ENCODE measurements around the gene PPP1CB.

The PPP1CB gene

DNA sequence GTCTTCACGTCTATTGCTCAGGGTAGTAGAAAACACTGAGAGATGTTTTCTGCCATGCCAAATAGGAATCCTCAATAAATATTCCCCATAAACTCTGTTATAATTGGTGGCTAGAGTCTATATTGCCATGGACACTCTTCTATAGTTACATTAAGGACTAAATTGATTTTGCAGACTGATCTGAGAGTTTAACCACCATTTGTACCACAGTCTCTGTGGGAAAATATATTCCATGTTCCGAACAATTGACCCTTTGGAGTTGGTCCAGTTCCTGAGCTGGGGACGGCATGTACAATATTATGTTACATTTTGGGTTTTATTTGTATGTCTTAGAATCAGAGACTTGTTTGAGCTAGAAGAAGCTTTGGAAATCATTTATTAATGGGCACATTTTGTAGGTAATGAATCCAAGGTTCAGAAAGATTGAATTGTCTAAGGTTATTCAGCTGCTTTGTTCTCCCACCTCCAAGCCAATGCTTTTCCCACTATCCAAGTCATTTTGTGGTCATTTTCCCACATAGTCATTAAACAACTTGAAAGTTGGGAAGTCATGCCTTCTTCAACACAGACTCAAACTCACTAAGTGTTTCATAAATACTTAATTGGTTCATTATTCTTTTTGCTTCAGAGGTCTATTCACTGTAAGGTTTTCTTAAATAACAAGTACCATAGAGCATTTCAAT, 5.1 kb upstream of the PPP1CB start:
- no peak overlapping the region for H3K9ac ChIP-seq (ENCODE audit: low read depth, low read length)
- H3K9me3 ChIP-seq (replicated peaks; ENCODE audit: low read length), result no peaks in the 10 kb centered on the region
- H3K4me2 ChIP-seq (ENCODE audit: low read length), result peak overlapping the region; percentile 1
- no peak overlapping the region for H3K4me3 ChIP-seq (ENCODE audit: low read length)
- peaks cover 14% of the 10 kb centered on the region for H3K4me1 ChIP-seq (ENCODE audit: control insufficient read depth, insufficient read depth, low read length)
- H3K27me3 ChIP-seq (ENCODE audit: control insufficient read depth, insufficient read depth, low read length), result no peaks in the 10 kb centered on the region
- H3K36me3 ChIP-seq (ENCODE audit: insufficient read depth, low read length), result no peaks in the 10 kb centered on the region

DNA sequence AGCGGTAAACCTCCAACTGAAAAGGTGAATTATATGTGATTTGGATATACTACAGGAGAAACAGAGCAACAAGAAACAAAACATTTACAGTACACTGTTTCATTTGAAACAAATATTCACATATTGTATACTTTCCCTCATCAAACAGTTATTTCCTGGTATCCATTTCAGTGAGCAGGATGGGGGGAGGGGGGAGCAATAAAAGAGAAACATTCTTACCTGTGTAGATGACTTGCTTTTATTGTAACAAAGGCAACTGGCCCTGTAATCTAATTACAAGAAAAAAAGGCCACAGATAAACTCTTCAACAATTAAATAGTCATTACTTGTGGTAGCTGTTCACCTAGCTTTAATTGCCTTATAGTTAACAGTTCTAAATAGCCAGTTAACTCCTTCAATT, 3.9 kb upstream of the PPP1CB start:
- Histone ChIP-seq H3K36me3 (ENCODE audit: insufficient read depth, low read length) (no peaks in the 10 kb centered on the region), H3K27me3 (ENCODE audit: control insufficient read depth, insufficient read depth, low read length) (no peaks in the 10 kb centered on the region), H3K4me3 (ENCODE audit: low read length) (no peak overlapping the region), H3K4me1 (ENCODE audit: control insufficient read depth, insufficient read depth, low read length) (peaks cover 14% of the 10 kb centered on the region), H3K4me2 (ENCODE audit: low read length) (no peak overlapping the region), H3K9ac (ENCODE audit: low read depth, low read length) (no peak overlapping the region), H3K9me3 (replicated peaks; ENCODE audit: low read length) (no peaks in the 10 kb centered on the region)

DNA sequence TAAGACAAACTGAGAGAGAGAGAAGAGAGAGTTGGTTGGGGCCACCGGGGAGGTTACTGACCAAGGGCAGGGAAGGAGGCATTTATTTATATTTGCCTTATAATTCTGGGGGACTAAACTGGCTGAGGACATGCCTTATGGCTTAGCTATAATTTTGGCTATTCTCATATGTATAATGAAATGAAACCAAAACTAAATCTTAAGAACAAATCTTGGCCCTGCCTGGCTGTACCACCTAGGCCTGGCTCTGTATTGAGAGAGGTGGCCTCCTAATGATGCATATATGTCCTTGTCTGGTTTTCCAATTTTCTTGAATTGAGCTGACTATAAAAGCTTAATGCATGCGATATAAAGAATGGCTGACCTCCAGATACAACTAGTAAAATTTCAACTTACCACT, 3.5 kb upstream of the PPP1CB start:
- H3K27me3 ChIP-seq (ENCODE audit: control insufficient read depth, insufficient read depth, low read length), result no peaks in the 10 kb centered on the region
- H3K9me3 ChIP-seq (replicated peaks; ENCODE audit: low read length), result no peaks in the 10 kb centered on the region
- no peak overlapping the region for H3K4me3 ChIP-seq (ENCODE audit: low read length)
- H3K9ac ChIP-seq (ENCODE audit: low read depth, low read length), result no peak overlapping the region
- no peak overlapping the region for H3K4me2 ChIP-seq (ENCODE audit: low read length)
- H3K4me1 ChIP-seq (ENCODE audit: control insufficient read depth, insufficient read depth, low read length), result peaks cover 14% of the 10 kb centered on the region
- no peaks in the 10 kb centered on the region for H3K36me3 ChIP-seq (ENCODE audit: insufficient read depth, low read length)

DNA sequence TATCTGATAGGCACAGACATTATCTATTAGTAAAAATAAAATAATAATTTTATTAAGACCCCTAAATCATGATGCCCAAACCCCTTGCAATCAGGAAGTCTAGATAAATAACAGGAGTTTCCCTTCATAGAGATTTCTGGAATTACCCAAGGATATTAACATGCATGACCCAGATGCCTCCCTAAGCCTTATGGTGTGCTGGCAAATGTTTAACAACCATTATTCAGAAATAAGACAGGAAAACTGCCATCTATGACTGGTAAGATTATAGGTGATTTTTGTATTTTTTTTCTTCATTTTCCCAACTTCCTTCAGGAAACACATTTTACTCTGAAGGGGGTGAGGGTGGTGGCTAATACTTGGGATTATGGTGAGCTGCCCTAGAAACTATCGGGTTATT, 2.7 kb upstream of the PPP1CB start:
- Histone ChIP-seq H3K36me3 (ENCODE audit: insufficient read depth, low read length) (no peaks in the 10 kb centered on the region), H3K9ac (ENCODE audit: low read depth, low read length) (no peak overlapping the region), H3K4me3 (ENCODE audit: low read length) (no peak overlapping the region), H3K27me3 (ENCODE audit: control insufficient read depth, insufficient read depth, low read length) (no peaks in the 10 kb centered on the region), H3K4me1 (ENCODE audit: control insufficient read depth, insufficient read depth, low read length) (peaks cover 14% of the 10 kb centered on the region), H3K4me2 (ENCODE audit: low read length) (no peak overlapping the region), H3K9me3 (replicated peaks; ENCODE audit: low read length) (no peaks in the 10 kb centered on the region)

DNA sequence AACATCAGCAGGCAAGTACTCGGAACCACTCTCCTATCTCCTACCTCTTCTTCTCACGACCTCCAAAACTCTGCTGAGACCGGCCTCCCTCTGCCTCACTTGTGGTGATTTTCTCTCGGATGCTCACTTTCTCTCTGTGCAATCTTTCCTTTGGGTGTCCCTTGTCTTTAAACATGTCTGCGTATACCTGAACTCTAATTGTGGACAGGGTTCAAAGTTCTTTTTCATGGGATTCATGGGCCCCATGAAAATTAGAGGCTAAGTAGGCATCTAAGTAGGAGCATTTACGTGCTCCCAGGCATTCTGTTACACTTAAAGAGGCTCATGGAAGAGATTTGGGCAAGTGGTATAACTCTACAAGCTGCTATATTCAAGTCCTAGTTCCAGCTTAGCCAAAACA, 2.1 kb upstream of the PPP1CB start:
- Histone ChIP-seq H3K9me3 (replicated peaks; ENCODE audit: low read length) (no peaks in the 10 kb centered on the region), H3K27me3 (ENCODE audit: control insufficient read depth, insufficient read depth, low read length) (no peaks in the 10 kb centered on the region), H3K9ac (ENCODE audit: low read depth, low read length) (no peak overlapping the region), H3K4me3 (ENCODE audit: low read length) (no peak overlapping the region), H3K4me1 (ENCODE audit: control insufficient read depth, insufficient read depth, low read length) (peaks cover 18% of the 10 kb centered on the region), H3K4me2 (ENCODE audit: low read length) (no peak overlapping the region), H3K36me3 (ENCODE audit: insufficient read depth, low read length) (no peaks in the 10 kb centered on the region)

DNA sequence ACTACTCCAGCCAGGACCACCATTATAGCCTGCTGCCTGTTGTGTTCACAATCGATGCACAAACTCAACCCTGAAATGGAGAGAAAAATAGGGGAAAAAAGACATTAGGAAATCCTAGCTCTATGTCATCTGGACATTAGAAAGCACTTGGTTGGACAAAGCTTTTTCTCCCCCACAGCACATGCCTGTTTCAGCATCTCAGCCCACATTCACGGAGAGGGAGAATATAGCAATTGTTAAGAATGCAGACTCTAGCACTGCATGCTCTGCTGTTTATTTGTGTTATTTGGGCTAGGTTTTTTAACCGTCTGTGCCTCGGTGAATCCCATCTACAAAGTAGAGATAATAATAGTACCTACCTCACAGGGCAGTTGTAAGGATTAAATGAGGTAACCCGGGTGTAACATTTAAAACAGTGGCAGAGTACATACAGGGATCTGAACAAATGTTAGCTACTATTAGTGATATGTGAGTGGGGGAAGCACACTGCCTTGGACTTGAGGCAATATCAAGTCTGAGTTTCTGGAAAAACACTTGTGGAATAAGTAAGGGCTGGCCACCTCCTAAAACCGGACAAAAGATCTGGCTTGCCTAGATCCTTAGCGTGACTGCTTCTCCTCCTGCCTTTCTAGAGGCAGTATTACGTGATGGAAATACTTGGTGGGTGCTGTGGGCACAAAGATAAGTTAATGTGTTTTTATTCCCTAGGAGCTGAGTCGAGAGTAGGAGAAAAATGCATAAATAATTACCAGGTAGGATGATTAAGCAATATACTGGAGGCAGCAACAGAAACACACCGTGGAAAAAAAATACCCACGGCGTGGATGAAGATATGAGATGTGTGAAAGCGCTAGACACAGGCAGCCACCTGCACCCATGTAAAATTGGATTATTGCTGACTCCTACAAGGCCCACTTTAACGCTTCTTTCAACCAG, 1.0 kb upstream of the PPP1CB start:
- H3K36me3 ChIP-seq (ENCODE audit: insufficient read depth, low read length), result no peaks in the 10 kb centered on the region
- peaks cover 28% of the 10 kb centered on the region for H3K4me1 ChIP-seq (ENCODE audit: control insufficient read depth, insufficient read depth, low read length)
- H3K4me2 ChIP-seq (ENCODE audit: low read length), result peak overlapping the region; percentile 91
- peak overlapping the region; percentile 96 for H3K4me3 ChIP-seq (ENCODE audit: low read length)
- H3K9me3 ChIP-seq (replicated peaks; ENCODE audit: low read length), result no peaks in the 10 kb centered on the region
- peak overlapping the region; percentile 99 for H3K9ac ChIP-seq (ENCODE audit: low read depth, low read length)
- no peaks in the 10 kb centered on the region for H3K27me3 ChIP-seq (ENCODE audit: control insufficient read depth, insufficient read depth, low read length)

DNA sequence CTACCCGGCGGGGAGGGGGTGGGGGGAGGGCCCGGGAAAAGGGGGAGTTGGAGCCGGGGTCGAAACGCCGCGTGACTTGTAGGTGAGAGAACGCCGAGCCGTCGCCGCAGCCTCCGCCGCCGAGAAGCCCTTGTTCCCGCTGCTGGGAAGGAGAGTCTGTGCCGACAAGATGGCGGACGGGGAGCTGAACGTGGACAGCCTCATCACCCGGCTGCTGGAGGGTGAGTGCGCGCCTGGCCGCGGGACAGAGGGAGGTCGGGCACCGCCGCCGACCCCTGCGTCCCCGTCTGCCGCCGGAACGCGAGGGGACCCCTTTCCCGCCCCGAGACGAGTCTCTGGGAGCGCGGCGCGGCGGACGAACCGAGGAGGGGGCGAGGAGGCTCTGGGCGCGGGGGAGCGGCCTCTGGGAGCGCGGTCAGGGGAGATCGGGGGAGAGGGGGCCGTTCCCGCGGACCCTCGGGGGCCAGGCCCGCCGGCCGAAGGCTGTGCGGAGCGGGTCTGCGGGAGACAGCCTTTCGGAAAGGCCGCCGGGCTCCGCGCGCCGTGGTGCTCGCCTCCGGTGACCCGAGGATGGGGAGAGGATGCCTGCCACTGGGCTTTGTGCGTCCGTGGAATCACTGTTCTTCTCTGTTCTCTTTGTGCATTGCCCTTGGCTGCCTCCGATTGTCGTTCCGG, 463 bp downstream of the PPP1CB start:
- Histone ChIP-seq H3K9me3 (replicated peaks; ENCODE audit: low read length) (no peaks in the 10 kb centered on the region), H3K4me2 (ENCODE audit: low read length) (peak overlapping the region; percentile 77), H3K27me3 (ENCODE audit: control insufficient read depth, insufficient read depth, low read length) (no peaks in the 10 kb centered on the region), H3K9ac (ENCODE audit: low read depth, low read length) (peak overlapping the region; percentile 99), H3K36me3 (ENCODE audit: insufficient read depth, low read length) (no peaks in the 10 kb centered on the region), H3K4me1 (ENCODE audit: control insufficient read depth, insufficient read depth, low read length) (peaks cover 33% of the 10 kb centered on the region), H3K4me3 (ENCODE audit: low read length) (peak overlapping the region; percentile 96)

DNA sequence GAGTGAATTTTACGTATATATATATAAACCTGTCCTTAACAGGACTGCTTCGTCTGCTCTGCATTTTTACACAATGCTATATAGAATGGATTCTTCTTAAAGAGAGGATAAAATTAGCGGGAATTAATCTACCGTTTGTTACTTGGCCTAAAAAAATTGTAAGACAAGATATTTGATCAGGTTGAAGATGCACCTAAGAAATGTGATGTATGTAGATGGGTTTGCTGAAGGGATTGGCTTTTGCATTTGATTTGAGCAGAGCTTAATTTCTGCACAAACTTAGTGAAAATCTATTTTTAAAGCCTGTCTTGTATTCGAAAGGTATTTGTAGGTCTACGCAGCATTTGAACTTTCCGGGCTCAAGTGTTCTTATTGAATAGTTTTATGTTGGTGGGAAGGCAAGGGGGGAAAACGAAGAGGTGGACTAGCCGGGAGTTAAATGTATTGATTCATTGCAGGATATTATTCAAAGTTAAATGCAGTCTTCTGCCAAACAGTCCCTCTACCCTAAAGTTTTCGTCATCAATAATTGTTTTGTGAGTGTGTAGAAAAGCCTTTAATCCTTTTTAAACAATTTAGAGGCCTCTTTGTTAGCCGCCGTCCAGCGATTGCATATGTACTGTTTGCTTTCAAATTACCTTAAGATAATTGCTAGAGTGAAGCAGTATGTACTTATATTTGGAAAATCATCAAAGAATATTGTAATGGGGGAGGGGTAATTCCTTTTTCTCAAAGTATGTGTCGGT, 1.2 kb downstream of the PPP1CB start:
- H3K4me2 ChIP-seq (ENCODE audit: low read length), result peak overlapping the region; percentile 77
- peak overlapping the region; percentile 96 for H3K4me3 ChIP-seq (ENCODE audit: low read length)
- H3K9ac ChIP-seq (ENCODE audit: low read depth, low read length), result peak overlapping the region; percentile 99
- H3K4me1 ChIP-seq (ENCODE audit: control insufficient read depth, insufficient read depth, low read length), result peaks cover 41% of the 10 kb centered on the region
- H3K36me3 ChIP-seq (ENCODE audit: insufficient read depth, low read length), result no peaks in the 10 kb centered on the region
- no peaks in the 10 kb centered on the region for H3K9me3 ChIP-seq (replicated peaks; ENCODE audit: low read length)
- H3K27me3 ChIP-seq (ENCODE audit: control insufficient read depth, insufficient read depth, low read length), result no peaks in the 10 kb centered on the region

DNA sequence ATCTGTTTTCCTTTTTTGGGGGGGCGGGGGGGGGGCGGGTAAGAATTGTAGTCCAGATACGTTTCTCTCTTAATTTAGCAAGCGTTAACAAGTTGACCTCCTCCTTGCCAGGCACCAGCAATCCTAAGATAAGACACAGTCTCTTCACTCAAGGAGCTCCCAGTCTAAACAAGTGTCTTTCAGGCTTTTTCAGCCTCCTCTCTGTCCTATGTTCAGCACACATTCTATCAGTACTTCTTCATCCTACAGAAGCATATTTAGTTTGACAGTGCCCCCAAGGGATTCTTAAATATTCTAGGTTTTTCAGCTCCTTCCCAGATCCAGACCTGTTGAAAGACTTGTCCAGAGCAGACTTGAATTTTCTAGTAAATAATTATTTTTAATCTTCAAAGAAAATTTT, 2.7 kb downstream of the PPP1CB start:
- Histone ChIP-seq H3K9ac (ENCODE audit: low read depth, low read length) (peak overlapping the region; percentile 99), H3K4me2 (ENCODE audit: low read length) (peak overlapping the region; percentile 77), H3K4me1 (ENCODE audit: control insufficient read depth, insufficient read depth, low read length) (peaks cover 49% of the 10 kb centered on the region), H3K36me3 (ENCODE audit: insufficient read depth, low read length) (peaks cover 4% of the 10 kb centered on the region), H3K27me3 (ENCODE audit: control insufficient read depth, insufficient read depth, low read length) (no peaks in the 10 kb centered on the region), H3K9me3 (replicated peaks; ENCODE audit: low read length) (no peaks in the 10 kb centered on the region), H3K4me3 (ENCODE audit: low read length) (peak overlapping the region; percentile 96)

DNA sequence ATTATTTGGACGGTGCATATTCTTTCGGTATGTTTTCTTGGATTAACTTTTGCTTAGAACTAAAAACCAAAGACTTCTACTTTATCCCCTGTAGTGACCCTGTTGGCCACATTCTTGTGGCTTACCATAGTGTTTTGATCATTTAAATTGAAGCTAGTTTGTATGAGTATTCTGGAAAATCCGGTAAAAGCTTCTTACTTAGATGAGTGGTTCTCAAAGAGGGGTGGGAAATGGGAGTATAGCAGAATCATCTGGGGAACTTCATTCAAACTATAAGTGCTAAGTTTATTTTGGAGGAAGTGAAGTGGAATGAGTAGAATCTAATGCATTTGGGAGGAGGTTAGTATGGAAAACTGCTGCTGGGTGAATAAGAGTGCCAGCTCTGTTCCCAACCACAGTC, 3.8 kb downstream of the PPP1CB start:
- Histone ChIP-seq H3K36me3 (ENCODE audit: insufficient read depth, low read length) (peaks cover 5% of the 10 kb centered on the region), H3K9ac (ENCODE audit: low read depth, low read length) (peak overlapping the region; percentile 99), H3K4me2 (ENCODE audit: low read length) (peak overlapping the region; percentile 77), H3K9me3 (replicated peaks; ENCODE audit: low read length) (no peaks in the 10 kb centered on the region), H3K4me1 (ENCODE audit: control insufficient read depth, insufficient read depth, low read length) (peaks cover 44% of the 10 kb centered on the region), H3K4me3 (ENCODE audit: low read length) (peak overlapping the region; percentile 96), H3K27me3 (ENCODE audit: control insufficient read depth, insufficient read depth, low read length) (no peaks in the 10 kb centered on the region)

DNA sequence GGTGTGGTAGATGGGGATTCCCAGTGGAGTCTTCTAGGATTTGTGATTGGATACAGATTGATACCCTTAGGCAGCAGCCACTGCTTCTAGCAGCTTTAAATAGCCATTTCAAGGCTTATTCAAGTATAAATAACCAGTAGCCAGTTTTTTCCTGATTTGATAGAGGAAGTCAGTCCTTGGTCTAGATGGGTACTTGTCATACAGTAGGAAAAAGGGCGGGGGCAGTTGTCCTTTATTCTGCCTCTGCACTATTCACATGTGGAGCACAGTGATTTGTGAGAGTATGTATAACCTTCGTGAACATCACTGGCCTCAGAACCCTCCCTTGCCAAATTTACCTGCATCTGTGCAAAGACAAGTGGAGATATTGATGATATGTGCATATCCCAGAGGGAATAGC, 6.8 kb downstream of the PPP1CB start:
- Histone ChIP-seq H3K4me2 (ENCODE audit: low read length) (no peak overlapping the region), H3K4me1 (ENCODE audit: control insufficient read depth, insufficient read depth, low read length) (peaks cover 47% of the 10 kb centered on the region), H3K9me3 (replicated peaks; ENCODE audit: low read length) (no peaks in the 10 kb centered on the region), H3K4me3 (ENCODE audit: low read length) (no peak overlapping the region), H3K27me3 (ENCODE audit: control insufficient read depth, insufficient read depth, low read length) (no peaks in the 10 kb centered on the region), H3K9ac (ENCODE audit: low read depth, low read length) (no peak overlapping the region), H3K36me3 (ENCODE audit: insufficient read depth, low read length) (peaks cover 17% of the 10 kb centered on the region)

All from skeletal muscle satellite cell (primary cell).